T47D (cell line): ENCODE measurements around the gene FHIT.
"Not testable (repeated sequence)": the region's sequence is repeated elsewhere in the genome, so short reads cannot be mapped to it uniquely, and the experiment has no call there.

Experiments
- DNase-seq, 2 experiments: peaks; one replicate each; pipeline versions ENCODE4 v3.0.0 to v3.0.0-alpha.2; 2011 to 2012; ENCODE audit warnings: low read depth in 1 of 2, low spot score in 1 of 2
- JUND ChIP-seq: IDR thresholded peaks from 2 replicates; pipeline ENCODE4 v1.6.1; 2012; ENCODE audit warnings: low read depth
- in situ Hi-C: cut with HindIII; loops from 2 replicates; pipeline ENCODE4 v1.10.0; 2016; ENCODE audit warnings: low sequenced_read_pairs, low pct_unique_long_range_greater_than_20kb

The FHIT gene

DNA sequence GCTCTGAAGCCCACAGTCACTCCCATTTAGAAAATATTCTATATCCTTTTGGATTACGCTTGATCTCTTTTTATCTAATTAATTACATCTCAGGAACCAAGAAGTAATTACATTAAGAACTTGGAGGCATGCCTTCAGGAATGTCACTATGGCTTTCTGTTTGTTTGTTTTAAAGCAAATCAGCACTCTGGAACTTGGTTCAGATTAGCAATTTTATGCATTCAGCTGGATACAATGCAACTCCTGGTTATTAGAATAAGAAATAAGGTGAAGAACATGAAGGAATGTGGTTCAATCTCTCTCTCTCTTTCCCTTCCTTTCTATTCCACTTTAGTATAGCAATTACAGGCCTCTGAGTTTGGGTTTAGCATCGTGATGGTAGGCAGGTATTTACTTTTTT lies 235.8 kb downstream of the FHIT start:
- DNase-seq: no peak
- no peak for TF ChIP-seq JUND
- in situ Hi-C loops: no loop called here

DNA sequence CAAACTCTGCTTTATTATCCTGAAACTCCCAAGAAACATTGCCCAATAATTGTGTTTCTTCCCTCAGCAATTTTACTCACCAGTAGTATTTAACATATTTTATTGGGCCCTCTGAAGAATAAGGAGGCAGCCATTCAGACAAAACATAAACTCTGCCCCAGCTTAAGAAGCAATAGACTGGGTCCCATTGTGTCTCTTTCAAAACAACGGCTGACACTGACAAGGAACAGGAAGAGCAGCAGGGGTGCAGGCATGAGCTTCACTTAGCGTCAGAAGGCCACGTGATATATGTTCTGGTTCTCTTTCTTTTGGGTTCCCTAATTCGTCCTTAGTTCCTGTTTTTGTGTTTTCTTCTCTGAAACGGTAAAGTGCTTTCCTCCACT lies 242.3 kb downstream of the FHIT start:
- DNase-seq: no peak
- no peak for TF ChIP-seq JUND
- in situ Hi-C loops: no loop called here

DNA sequence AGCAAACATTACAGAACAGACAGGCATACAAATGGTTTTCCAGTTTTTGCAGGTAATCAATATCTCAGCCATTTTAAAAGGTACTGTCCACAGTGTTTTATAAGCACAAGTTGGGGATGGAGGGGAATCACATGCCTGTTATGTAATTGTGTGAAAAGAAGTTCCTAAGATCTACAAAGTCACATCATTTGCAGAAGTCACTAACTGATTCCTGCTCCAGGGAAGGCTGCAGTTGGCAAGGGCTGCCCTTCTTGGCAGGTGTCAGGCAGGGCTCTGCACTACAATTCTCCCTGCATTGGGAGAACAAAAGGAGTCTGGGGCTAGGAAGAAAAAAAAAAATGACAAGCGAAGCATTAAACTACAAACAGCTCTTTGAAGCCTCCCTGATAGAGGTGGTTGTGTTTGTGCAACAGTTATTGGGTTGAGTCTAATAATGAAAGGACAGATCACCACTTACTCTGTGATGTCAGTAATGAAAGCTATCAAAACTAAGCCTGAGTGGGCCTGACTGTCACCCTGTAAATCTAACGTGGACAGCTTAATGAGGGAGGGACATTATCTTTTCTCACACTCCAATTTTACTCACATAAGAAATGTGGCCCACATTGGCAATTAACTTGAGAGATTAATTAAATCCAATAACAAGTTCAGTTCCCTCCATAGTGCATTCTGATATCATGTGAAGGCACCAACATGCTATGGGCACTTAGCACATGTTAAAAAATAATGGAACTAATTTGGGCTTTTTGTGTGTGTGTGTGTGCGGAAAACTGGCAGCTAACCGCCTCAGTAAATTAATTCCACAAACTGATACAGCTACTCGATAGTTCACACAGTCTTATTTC lies 242.9 kb downstream of the FHIT start:
- no peak for DNase-seq
- in situ Hi-C loops: no loop called here
- TF ChIP-seq JUND: no peak

DNA sequence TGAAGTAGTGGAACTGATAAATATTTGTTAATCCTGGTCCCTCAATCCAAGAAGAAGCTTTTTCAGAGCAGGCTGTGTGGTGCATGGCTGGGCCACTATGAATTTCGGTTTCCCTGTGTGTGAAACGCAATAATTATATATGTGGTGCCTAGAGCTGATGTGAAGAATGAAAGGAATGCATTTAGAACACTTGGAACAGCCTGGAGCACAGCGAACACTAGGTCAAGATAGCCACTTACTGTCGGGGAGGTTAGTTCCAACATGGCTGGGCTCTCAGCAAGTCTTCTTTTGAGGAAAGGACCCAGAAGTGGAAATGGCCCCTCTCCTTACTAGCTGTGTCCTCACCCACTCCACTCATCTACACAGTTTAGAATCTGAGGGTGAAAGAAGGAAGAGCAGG lies 245.7 kb downstream of the FHIT start:
- TF ChIP-seq JUND: no peak
- in situ Hi-C loops: no loop called here
- DNase-seq: peak in 1 of 2 experiments; percentile 35

DNA sequence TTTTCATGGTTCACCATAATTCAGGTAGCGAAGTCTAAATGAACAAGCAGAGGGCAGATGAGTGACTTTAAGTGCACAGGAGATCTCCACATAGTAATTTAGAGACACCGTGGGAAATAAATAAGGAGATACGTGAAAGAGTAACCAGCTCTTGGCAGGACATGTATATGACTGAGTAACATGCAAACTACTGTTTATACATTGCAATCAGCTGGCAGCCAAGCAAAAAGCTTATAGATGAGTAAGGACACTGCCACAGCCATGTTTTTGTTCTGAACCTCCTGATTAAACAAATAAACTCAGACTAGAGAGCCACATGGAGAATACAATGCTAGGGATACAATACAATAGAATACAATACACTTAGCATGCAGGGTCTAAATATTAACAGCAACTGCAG lies 252.4 kb downstream of the FHIT start:
- DNase-seq: no peak
- in situ Hi-C loops: no loop called here
- TF ChIP-seq JUND: no peak

DNA sequence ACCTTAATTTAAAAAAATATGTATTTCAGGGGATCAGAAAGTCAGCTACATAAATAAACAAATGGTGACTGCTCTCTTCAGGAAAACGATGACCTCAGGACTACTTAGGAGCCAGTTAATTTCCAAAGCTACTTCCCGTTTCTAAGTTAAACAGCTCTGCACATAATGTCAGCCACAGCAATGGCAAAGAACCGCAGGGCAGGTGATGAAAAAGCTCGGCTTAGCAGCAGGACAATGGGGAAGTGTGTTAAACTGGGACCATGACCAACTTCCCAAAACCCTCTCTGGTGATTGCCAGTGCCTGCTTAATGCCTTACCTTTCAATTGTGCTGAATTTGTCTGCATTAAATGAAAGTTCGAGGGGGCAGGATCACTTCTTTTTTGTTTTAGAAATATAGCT lies 258.9 kb downstream of the FHIT start:
- TF ChIP-seq JUND: no peak
- in situ Hi-C loops: no loop called here
- peak in 1 of 2 experiments; percentile 42 for DNase-seq

DNA sequence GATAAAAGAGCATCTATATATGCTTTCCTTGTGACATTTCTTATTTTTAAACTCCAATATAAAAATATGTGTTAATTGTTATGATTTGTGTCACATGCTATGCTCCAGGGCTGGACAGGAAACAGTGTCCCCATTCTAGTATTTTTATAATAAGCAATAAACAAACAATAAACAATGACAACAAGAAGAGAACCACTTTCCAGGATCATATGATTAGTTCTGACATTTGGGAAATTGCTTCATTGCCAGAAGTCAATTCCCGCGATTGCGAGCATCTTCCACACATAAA lies 260.9 kb downstream of the FHIT start:
- no peak for DNase-seq
- no peak for TF ChIP-seq JUND
- in situ Hi-C loops: no loop called here

DNA sequence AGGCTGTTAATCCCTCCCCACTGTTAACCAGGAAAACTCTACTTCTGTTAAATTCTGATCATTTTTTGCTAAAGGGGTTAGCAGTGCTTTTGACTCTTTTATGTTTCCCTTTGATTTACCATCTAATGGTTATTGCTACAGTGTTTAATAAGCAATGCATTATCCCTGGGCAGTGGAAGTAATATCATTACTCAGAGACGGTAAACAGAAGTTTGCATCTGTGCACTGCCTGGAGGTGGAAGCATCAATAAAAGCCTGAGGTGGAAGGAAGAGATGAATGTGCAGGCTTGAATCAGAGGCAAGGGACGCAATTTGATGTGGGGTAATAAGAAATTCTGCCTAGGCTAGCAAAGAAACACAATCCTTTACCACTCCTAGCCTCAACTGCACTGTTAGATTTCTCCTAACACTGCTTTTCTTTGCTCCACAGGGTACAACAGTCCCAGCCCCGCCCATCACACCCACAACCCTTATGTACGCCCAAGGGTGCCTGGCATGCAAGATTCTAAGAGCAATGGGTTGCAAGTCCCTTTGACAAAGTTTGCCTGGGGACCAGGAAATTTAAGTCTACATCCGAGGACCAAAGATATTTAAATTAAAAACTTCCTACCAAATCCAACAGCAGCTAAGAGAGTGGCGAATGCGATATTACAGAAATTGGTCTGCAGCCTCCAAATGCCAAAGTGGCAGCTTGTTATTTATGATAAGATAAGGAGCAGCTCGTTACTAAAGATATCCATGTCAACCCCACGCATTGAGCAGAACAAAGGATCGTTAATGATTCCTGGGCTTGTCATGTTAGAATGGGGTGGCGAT lies 261.4 kb downstream of the FHIT start:
- DNase-seq: no peak
- TF ChIP-seq JUND: no peak
- in situ Hi-C loops: no loop called here

DNA sequence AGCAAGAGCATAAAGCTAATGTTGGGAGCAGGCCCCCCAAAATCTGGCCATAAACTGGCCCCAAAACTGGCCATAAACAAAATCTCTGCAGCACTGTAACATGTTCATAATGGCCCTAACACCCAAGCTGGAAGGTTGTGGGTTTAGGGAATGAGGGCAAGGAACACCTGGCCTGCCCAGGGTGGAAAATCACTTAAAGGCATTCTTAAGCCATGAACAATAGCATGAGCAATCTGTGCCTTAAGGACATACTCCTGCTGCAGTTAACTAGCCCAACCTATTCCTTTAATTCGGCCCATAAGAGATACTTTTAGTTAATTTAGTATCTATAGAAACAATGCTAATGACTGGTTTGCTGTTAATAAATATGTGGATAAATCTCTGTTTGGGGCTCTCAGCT lies 264.1 kb downstream of the FHIT start:
- in situ Hi-C loops, DNase-seq: not testable (repeated sequence)

DNA sequence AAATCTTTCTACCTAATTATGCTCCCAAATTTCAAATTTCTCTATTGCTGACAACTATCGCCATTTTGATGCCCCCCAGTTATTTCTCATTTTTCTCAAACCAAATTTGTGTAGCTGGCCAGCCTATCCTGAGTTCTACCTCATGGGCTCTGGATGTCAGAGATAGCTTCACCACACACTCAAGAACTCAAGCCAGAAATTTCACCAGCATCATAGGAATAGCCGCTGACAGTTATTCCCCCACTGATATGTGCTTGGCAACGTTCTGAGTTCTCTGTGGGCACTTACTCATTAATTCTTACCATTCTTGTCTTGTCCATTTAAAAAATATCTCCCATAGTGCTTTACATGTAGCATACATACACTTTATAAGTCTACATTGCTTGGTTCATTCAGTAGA lies 264.7 kb downstream of the FHIT start:
- DNase-seq: no peak
- in situ Hi-C loops: no loop called here
- TF ChIP-seq JUND: no peak

DNA sequence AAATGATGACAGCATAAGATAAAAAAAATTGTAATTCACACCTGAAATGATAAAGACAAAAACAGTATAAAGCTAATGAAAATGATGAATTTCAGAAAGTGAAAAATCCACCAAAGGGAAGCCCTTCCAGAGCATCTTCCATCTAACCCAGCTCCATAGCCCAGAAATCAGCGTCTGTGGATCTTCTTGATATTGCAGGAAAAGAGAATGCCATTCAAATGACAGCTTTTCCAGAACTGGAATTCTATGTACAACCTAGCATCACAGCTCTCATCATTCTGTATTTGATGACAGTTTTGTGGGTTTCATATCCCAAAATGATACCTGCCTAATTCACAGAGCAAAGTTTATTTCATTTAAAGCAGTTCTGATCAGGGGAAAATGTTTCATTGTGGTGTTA lies 267.3 kb downstream of the FHIT start:
- in situ Hi-C loops: no loop called here
- DNase-seq: no peak
- TF ChIP-seq JUND: no peak

DNA sequence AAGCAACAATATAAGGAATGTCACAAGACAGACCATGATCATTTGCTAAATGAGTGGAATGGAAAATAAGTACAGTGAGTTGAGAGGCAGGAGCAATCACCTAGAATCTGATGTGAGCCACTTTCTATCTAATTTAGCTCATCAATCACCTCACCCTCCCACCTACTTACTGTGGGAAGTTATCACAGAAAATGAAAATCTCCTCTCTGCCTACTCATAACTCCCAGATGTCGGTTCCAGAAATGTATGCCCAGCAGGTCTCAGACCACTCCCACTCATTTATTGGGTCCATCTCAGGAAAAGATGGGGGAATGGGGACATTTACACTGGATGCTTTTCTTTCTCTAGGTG lies 270.9 kb downstream of the FHIT start:
- DNase-seq: no peak
- in situ Hi-C loops: no loop called here
- TF ChIP-seq JUND: no peak

DNA sequence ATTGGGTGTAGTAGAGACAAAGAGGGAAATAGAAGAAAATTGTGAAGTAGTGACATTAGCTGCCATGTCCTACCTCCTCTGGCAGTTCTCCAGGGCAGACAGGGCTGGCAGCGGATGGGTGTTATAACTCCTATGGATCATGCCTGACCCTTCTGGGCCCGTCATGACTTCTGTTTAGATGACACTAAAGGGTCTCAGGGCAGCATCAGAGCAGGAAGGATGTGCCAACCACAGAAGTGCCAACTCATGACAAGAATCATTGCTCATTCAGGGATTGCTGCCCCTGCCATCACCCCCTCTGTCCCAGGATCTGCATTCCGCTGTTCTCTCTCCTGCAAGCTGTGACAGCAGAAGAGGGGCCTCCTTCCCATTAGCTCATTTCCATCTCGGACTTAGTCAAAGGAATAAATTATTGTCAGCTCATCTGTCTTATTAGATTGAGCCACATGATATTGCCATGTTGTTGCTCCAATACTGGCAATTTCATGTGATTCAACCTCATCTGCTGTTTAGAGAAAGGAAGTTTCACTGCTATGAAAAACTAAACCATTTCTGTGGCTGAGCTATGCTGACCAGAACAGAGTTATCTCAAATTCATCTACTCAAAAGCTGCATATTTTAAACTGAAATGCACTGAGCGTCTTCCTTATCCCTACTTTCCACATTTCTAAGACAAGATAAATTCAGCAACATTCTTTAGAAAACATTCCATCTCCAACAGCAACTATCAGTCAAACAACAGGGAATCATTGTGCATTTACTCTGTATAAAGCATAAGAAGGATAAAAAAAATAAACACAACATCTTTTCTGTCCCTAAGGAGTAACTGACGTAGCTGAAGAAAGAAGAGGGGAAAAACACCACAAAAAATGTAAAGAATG lies 271.6 kb downstream of the FHIT start:
- no peak for DNase-seq
- in situ Hi-C loops: no loop called here
- TF ChIP-seq JUND: no peak
